H1 (cell line): Measurements from ENCODE around the gene CAMTA1. TPM values are rescaled to one million over a fixed set of nuclear protein-coding genes. Genes with fewer than 3 reads are reported as not detected.

Source experiments
- CTCF ChIA-PET: fragments of 300-600 bp; sonication (Branson Sonifier 250); formaldehyde crosslinking; loops from one replicate; lab custom pipeline; 2021; ENCODE audit not compliant: partially characterized antibody; lab: Charles Lee
- POLR2A ChIA-PET: fragments of 300-600 bp; sonication (Branson Sonifier 250); formaldehyde crosslinking; loops from one replicate; lab custom pipeline; 2021; ENCODE audit warnings: inconsistent platforms; ENCODE audit not compliant: partially characterized antibody; lab: Charles Lee
- DNase-seq, 2 experiments: peaks; one replicate each; pipeline versions ENCODE4 v3.0.0 to v3.0.0-alpha.2; 2010 to 2022; ENCODE audit warnings: low spot score in 2 of 2, low read depth in 1 of 2, mixed read lengths in 1 of 2
- FAIRE-seq: peaks from 2 replicates; lab custom pipeline; 2011; peaks lifted over from hg19 to GRCh38; lab: Jason Lieb, UNC
- H2AFZ ChIP-seq: 2 replicates; pipeline ENCODE4 v1.8.1; 2012; ENCODE audit warnings: low read length, inconsistent platforms
- H2AK5ac ChIP-seq: 2 replicates; pipeline ENCODE4 v1.6.1; 2013; ENCODE audit warnings: low read depth, low read length
- H2BK120ac ChIP-seq: replicated peaks from 2 replicates; pipeline ENCODE3; 2013; ENCODE audit warnings: low read depth, low read length, inconsistent platforms
- H2BK12ac ChIP-seq: 2 replicates; pipeline ENCODE4 v1.6.1; 2013; ENCODE audit warnings: low read depth, low read length
- H2BK15ac ChIP-seq: 2 replicates; pipeline ENCODE4 v1.6.1; 2013; ENCODE audit warnings: low read length
- H2BK20ac ChIP-seq: 2 replicates; pipeline ENCODE4 v1.6.1; 2013; ENCODE audit warnings: low read length
- H2BK5ac ChIP-seq: 2 replicates; pipeline ENCODE4 v1.6.1; 2013; ENCODE audit warnings: low read depth, low read length
- H3K14ac ChIP-seq: 2 replicates; pipeline ENCODE4 v1.6.1; 2013; ENCODE audit warnings: inconsistent platforms; ENCODE audit not compliant: insufficient read length
- H3K18ac ChIP-seq: 2 replicates; pipeline ENCODE4 v1.6.1; 2013; ENCODE audit warnings: low read length; ENCODE audit errors: extremely low read depth
- H3K23ac ChIP-seq: 2 replicates; pipeline ENCODE4 v1.6.1; 2013; ENCODE audit warnings: inconsistent platforms; ENCODE audit not compliant: insufficient read length
- H3K23me2 ChIP-seq: 2 replicates; pipeline ENCODE4 v1.6.1; 2013; ENCODE audit warnings: low read depth, low read length
- H3K27ac ChIP-seq: 2 replicates; pipeline ENCODE4 v1.6.1; 2011; ENCODE audit warnings: low read depth, low read length, inconsistent platforms
- H3K27me3 ChIP-seq, 4 experiments: replicated peaks in 1 of 4; 1 replicate in 1 of 4; 2 replicates in 3 of 4; pipeline versions ENCODE4 v1.6.1 to v1.8.1; 2011 to 2013; ENCODE audit warnings: low read length in 3 of 4, mild to moderate bottlenecking in 3 of 4, inconsistent platforms in 2 of 4, mixed read lengths in 2 of 4, moderate library complexity in 1 of 4; ENCODE audit not compliant: control insufficient read depth in 3 of 4, insufficient read depth in 3 of 4; ENCODE audit errors: extremely low read depth in 1 of 4
- H3K36me3 ChIP-seq, 4 experiments: 2 replicates each; pipeline versions ENCODE4 v1.6.1 to v1.8.1; 2011 to 2013; ENCODE audit warnings: mild to moderate bottlenecking in 4 of 4, low read length in 3 of 4, moderate library complexity in 2 of 4, control low read depth in 1 of 4, inconsistent platforms in 1 of 4; ENCODE audit not compliant: insufficient read depth in 4 of 4, control insufficient read depth in 2 of 4
- H3K4ac ChIP-seq: replicated peaks from 2 replicates; pipeline ENCODE3; 2013; ENCODE audit warnings: low read length, low read depth, mixed read lengths, inconsistent platforms; ENCODE audit not compliant: insufficient read length
- H3K4me1 ChIP-seq, 4 experiments: replicated peaks in 1 of 4; 1 replicate in 1 of 4; 2 replicates in 3 of 4; pipeline versions ENCODE4 v1.6.1 to v1.8.1; 2011 to 2013; ENCODE audit warnings: low read length in 3 of 4, inconsistent platforms in 2 of 4, mixed read lengths in 1 of 4; ENCODE audit not compliant: insufficient read depth in 4 of 4, control insufficient read depth in 3 of 4
- H3K4me2 ChIP-seq, 2 experiments: 2 replicates each; pipeline versions ENCODE4 v1.6.1 to v1.8.1; 2011 to 2013; ENCODE audit warnings: low read depth in 2 of 2, low read length in 2 of 2, control low read depth in 1 of 2, inconsistent platforms in 1 of 2, mild to moderate bottlenecking in 1 of 2; ENCODE audit not compliant: insufficient read depth in 1 of 2
- H3K4me3 ChIP-seq, 4 experiments: fragments of 200-600, 300-600 bp in 1 of 4; sonication (generic), shearing (Covaris generic), sonication (Bioruptor Twin) in 1 of 4; 2 replicates each; pipeline versions ENCODE4 v1.5.1 to v1.8.1; 2011 to 2016; ENCODE audit warnings: low read length in 4 of 4, low read depth in 3 of 4, control low read depth in 2 of 4, inconsistent platforms in 2 of 4, mild to moderate bottlenecking in 2 of 4, mixed read lengths in 1 of 4, moderate library complexity in 1 of 4; ENCODE audit not compliant: insufficient read depth in 2 of 4; ENCODE audit errors: extremely low read depth in 1 of 4
- H3K56ac ChIP-seq: replicated peaks from 2 replicates; pipeline ENCODE3; 2013; ENCODE audit warnings: low read depth, mild to moderate bottlenecking, mixed read lengths, low read length, inconsistent platforms; ENCODE audit not compliant: insufficient read length
- H3K79me1 ChIP-seq: 2 replicates; pipeline ENCODE4 v1.6.1; 2013; ENCODE audit warnings: low read depth, low read length, control low read depth
- H3K79me2 ChIP-seq, 2 experiments: 2 replicates each; pipeline versions ENCODE4 v1.6.1 to v1.8.1; 2012 to 2013; ENCODE audit warnings: low read length in 2 of 2, mild to moderate bottlenecking in 2 of 2, inconsistent platforms in 1 of 2; ENCODE audit not compliant: insufficient read depth in 2 of 2, control insufficient read depth in 1 of 2
- H3K9ac ChIP-seq, 4 experiments: replicated peaks in 1 of 4; 1 replicate in 1 of 4; 2 replicates in 3 of 4; pipeline versions ENCODE4 v1.6.1 to v1.8.1; 2011 to 2013; ENCODE audit warnings: low read depth in 3 of 4, low read length in 3 of 4, control low read depth in 2 of 4, mild to moderate bottlenecking in 2 of 4, moderate library complexity in 2 of 4, inconsistent platforms in 1 of 4; ENCODE audit errors: extremely low read depth in 1 of 4
- H3K9me3 ChIP-seq, 2 experiments: 2 replicates each; pipeline versions ENCODE4 v1.6.1 to v1.8.1; 2012 to 2013; ENCODE audit warnings: mild to moderate bottlenecking in 2 of 2, moderate library complexity in 2 of 2, control low read depth in 1 of 2, inconsistent platforms in 1 of 2, low read depth in 1 of 2, low read length in 1 of 2, mixed read lengths in 1 of 2; ENCODE audit not compliant: insufficient read depth in 2 of 2
- H4K20me1 ChIP-seq, 2 experiments: replicated peaks in 1 of 2; 2 replicates each; pipeline versions ENCODE3 to v1.8.1; 2011 to 2013; ENCODE audit warnings: inconsistent platforms in 2 of 2, low read length in 2 of 2, mild to moderate bottlenecking in 1 of 2; ENCODE audit not compliant: insufficient read depth in 2 of 2, control insufficient read depth in 1 of 2
- H4K5ac ChIP-seq: 2 replicates; pipeline ENCODE4 v1.6.1; 2013; ENCODE audit warnings: low read length, low read depth, mixed read lengths, inconsistent platforms; ENCODE audit not compliant: insufficient read length
- H4K8ac ChIP-seq: 2 replicates; pipeline ENCODE4 v1.8.0; 2013; ENCODE audit warnings: mild to moderate bottlenecking, moderate library complexity, low read length, inconsistent platforms; ENCODE audit not compliant: insufficient read depth; ENCODE audit errors: extremely low read depth
- H4K91ac ChIP-seq: replicated peaks from 2 replicates; pipeline ENCODE3; 2013; ENCODE audit warnings: low read length, mixed read lengths, inconsistent platforms; ENCODE audit not compliant: insufficient read length
- KDM5A ChIP-seq: fragments of 200-600 bp; IDR thresholded peaks from 2 replicates; pipeline ENCODE4 v1.7.1; 2012; ENCODE audit warnings: mild to moderate bottlenecking, low read length, inconsistent platforms, mixed read lengths
- WGBS, 2 experiments: shearing (Covaris generic) in 1 of 2; methylation state at CpG; one replicate each; pipeline versions ENCODE4 v1.1.6 to v1.1.7; 2013 to 2015; ENCODE audit warnings: low lambda C conversion rate in 2 of 2, mixed read lengths in 2 of 2, inconsistent platforms in 1 of 2, low coverage in 1 of 2, missing lambda C conversion rate in 1 of 2; ENCODE audit not compliant: insufficient replicate concordance in 2 of 2, insufficient coverage in 1 of 2, insufficient read length in 1 of 2; ENCODE audit errors: extremely low coverage in 1 of 2, missing lambda C conversion rate in 1 of 2; 5-methylcytosine and 5-hydroxymethylcytosine counted together
- polyA plus RNA-seq, 7 experiments: library from polyadenylated mRNA; depleted of rRNA in 3 of 7; stranded (reverse) in 5 of 7; unstranded in 2 of 7; fragments of >200 nt in 5 of 7; fragments of 200-250 nt in 2 of 7; gene quantifications; 1 replicate in 5 of 7; 2 replicates in 1 of 7; 4 replicates in 1 of 7; pipeline versions ENCODE4 v1.2.1 to v1.2.3, GENCODE V29; 2011 to 2013; ENCODE audit warnings: missing spikeins in 2 of 7, mixed read lengths in 2 of 7
- total RNA-seq: library from RNA; stranded (reverse); fragmentation: NEBNext Ultra II Directional; extraction: Animal tissue kit (Norgen Biotek cat#: 25700); gene quantifications from 2 replicates; pipeline ENCODE4 v1.2.1, GENCODE V29; 2021

Gene CAMTA1
- total and polyA plus RNA-seq, 2 of the 8 experiments (the other 6 are each of a cell fraction or from before 2014, with no cell fraction given), result 65.0 to 119 TPM

DNA sequence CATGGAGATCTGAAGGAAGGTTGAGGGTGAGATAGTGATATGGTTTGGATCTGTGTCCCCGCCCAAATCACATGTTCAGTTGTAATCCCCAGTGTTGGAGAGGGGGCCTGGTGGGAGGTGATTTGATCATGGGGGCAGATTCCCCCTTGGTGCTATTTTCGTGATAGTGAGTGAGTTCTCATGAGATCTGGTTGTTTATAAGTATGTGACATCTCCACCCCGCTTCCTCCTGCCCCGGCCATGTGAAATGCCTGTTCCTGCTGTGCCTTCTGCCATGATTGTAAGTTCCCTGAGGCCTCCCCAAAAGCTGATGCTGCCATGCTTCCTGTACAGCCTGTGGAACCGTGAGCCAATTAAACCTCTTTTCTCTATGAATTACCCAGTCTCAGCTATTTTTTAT, 533.9 kb downstream of the CAMTA1 start:
- H4K91ac ChIP-seq, result no peak overlapping the region
- no peak overlapping the region for H4K5ac ChIP-seq
- H2BK5ac ChIP-seq, result no peak overlapping the region
- H3K9me3 ChIP-seq, result no peaks in the 10 kb centered on the region
- H2BK120ac ChIP-seq, result no peak overlapping the region
- H4K8ac ChIP-seq, result no peak overlapping the region
- ChIA-PET POLR2A (no interaction called here), CTCF (interaction anchor here (0.9 to 1.7 kb wide), 3 partner anchors 12 to 155 kb away, joined by 3 to 5 read pairs (median 3); no protein-coding TSS in a partner anchor)
- H2BK20ac ChIP-seq, result no peak overlapping the region
- no peaks in the 10 kb centered on the region; the same call in 1 of the 2 replicates for H3K79me1 ChIP-seq
- no peaks in the 10 kb centered on the region for H3K79me2 ChIP-seq
- no peak overlapping the region for H3K23ac ChIP-seq
- no peaks in the 10 kb centered on the region for H3K36me3 ChIP-seq
- WGBS, 2 experiments, result 83% methylated on average over 5 of the region's 5 CpGs; no CpG with 5 or more reads in 1 of the 2 experiments
- no peak overlapping the region for H3K4me3 ChIP-seq
- no peak overlapping the region for H3K4ac ChIP-seq
- H2BK15ac ChIP-seq, result no peak overlapping the region
- FAIRE-seq (no peak), DNase-seq (no peak)
- no peak overlapping the region for H3K27ac ChIP-seq
- H2AK5ac ChIP-seq, result no peak overlapping the region
- no peak overlapping the region for H3K14ac ChIP-seq
- no peaks in the 10 kb centered on the region for H3K23me2 ChIP-seq
- no peak overlapping the region for H2AFZ ChIP-seq
- no peak overlapping the region for H2BK12ac ChIP-seq
- H3K4me2 ChIP-seq, result no peak overlapping the region
- no peak overlapping the region for H3K9ac ChIP-seq
- H3K4me1 ChIP-seq, result no peaks in the 10 kb centered on the region
- no peak overlapping the region for H3K18ac ChIP-seq
- no peaks in the 10 kb centered on the region for H3K27me3 ChIP-seq
- no peak overlapping the region for H3K56ac ChIP-seq
- H4K20me1 ChIP-seq, result no peaks in the 10 kb centered on the region
- TF ChIP-seq KDM5A, result no peak
